Large intestine (tissue), 12 donors: ENCODE data around the gene DES. TPM values are rescaled to one million over a fixed set of nuclear protein-coding genes. Genes with fewer than 3 reads are reported as not detected.

Source experiments
- DNase-seq, 2 donors: peaks; one replicate each; pipeline versions ENCODE4 v3.0.0 to v3.0.0-alpha.2; 2013
- H3K27ac ChIP-seq: one replicate; pipeline ENCODE4 v1.5.1; 2013; ENCODE audit warnings: low read length
- H3K27me3 ChIP-seq: 2 replicates; pipeline ENCODE4 v1.6.1; 2013; ENCODE audit warnings: low read length; ENCODE audit not compliant: control insufficient read depth, insufficient read depth
- H3K36me3 ChIP-seq: 2 replicates; pipeline ENCODE4 v1.6.1; 2013; ENCODE audit warnings: low read length; ENCODE audit not compliant: control insufficient read depth, insufficient read depth
- H3K4me1 ChIP-seq: one replicate; pipeline ENCODE4 v1.6.1; 2013; ENCODE audit warnings: low read length; ENCODE audit not compliant: control insufficient read depth, insufficient read depth
- H3K4me3 ChIP-seq: one replicate; pipeline ENCODE4 v1.5.1; 2013; ENCODE audit warnings: low read length
- H3K9me3 ChIP-seq: one replicate; pipeline ENCODE4 v1.6.1; 2013; ENCODE audit warnings: mild to moderate bottlenecking, low read depth, low read length, moderate library complexity; ENCODE audit not compliant: control insufficient read depth
- WGBS: methylation state at CpG from one replicate; pipeline ENCODE4 v1.1.5; 2013; ENCODE audit warnings: low lambda C conversion rate; ENCODE audit not compliant: insufficient coverage; 5-methylcytosine and 5-hydroxymethylcytosine counted together
- long read RNA-seq, 11 donors: transcript quantifications; one replicate each; lab custom pipeline, GENCODE V29; 2026
- polyA plus RNA-seq: library from polyadenylated mRNA; unstranded; fragments of 120-200 nt; gene quantifications from one replicate; pipeline ENCODE4 v1.2.1, GENCODE V29; 2013

DES gene
- 429 TPM for polyA plus RNA-seq
- long read RNA-seq, donor 1, transcript DES-201 (9 exons, 2,248 nt) = major isoform, 82 of 92 reads
- long read RNA-seq, donor 1, partial matches to known transcripts = 5 of 92 reads
- long read RNA-seq, donor 1, other reads (novel, unspliced or antisense) = 0 of 92 reads
- long read RNA-seq, donor 2, transcript DES-201 (9 exons, 2,248 nt) = major isoform, 117 of 287 reads
- long read RNA-seq, donor 2, transcript DES-203 (2 exons, 462 nt) = minor isoform, 12 of 287 reads
- long read RNA-seq, donor 2, partial matches to known transcripts = 158 of 287 reads
- long read RNA-seq, donor 2, other reads (novel, unspliced or antisense) = 0 of 287 reads
- long read RNA-seq, donor 3 = 0 reads
- long read RNA-seq, donor 4, partial matches to known transcripts = 0 of 1 reads
- long read RNA-seq, donor 4, other reads (novel, unspliced or antisense) = 0 of 1 reads
- long read RNA-seq, donor 5, transcript DES-201 (9 exons, 2,248 nt) = major isoform, 75 of 97 reads
- long read RNA-seq, donor 5, transcript DES-203 (2 exons, 462 nt) = minor isoform, 6 of 97 reads
- long read RNA-seq, donor 5, partial matches to known transcripts = 16 of 97 reads
- long read RNA-seq, donor 5, other reads (novel, unspliced or antisense) = 0 of 97 reads
- long read RNA-seq, donor 6, transcript DES-203 (2 exons, 462 nt) = minor isoform, 24 of 467 reads
- long read RNA-seq, donor 6, transcript DES-201 (9 exons, 2,248 nt) = major isoform, 151 of 467 reads
- long read RNA-seq, donor 6, partial matches to known transcripts = 291 of 467 reads
- long read RNA-seq, donor 6, other reads (novel, unspliced or antisense) = 0 of 467 reads
- long read RNA-seq, donor 7, transcript DES-203 (2 exons, 462 nt) = minor isoform, 9 of 114 reads
- long read RNA-seq, donor 7, transcript DES-201 (9 exons, 2,248 nt) = major isoform, 70 of 114 reads
- long read RNA-seq, donor 7, partial matches to known transcripts = 35 of 114 reads
- long read RNA-seq, donor 7, other reads (novel, unspliced or antisense) = 0 of 114 reads
- long read RNA-seq, donor 8, transcript DES-201 (9 exons, 2,248 nt) = major isoform, 126 of 198 reads
- long read RNA-seq, donor 8, transcript DES-203 (2 exons, 462 nt) = minor isoform, 13 of 198 reads
- long read RNA-seq, donor 8, partial matches to known transcripts = 59 of 198 reads
- long read RNA-seq, donor 8, other reads (novel, unspliced or antisense) = 0 of 198 reads
- long read RNA-seq, donor 9, transcript DES-201 (9 exons, 2,248 nt) = major isoform, 124 of 217 reads
- long read RNA-seq, donor 9, transcript DES-203 (2 exons, 462 nt) = minor isoform, 12 of 217 reads
- long read RNA-seq, donor 9, partial matches to known transcripts = 81 of 217 reads
- long read RNA-seq, donor 9, other reads (novel, unspliced or antisense) = 0 of 217 reads
- long read RNA-seq, donor 10, transcript DES-201 (9 exons, 2,248 nt) = major isoform, 111 of 151 reads
- long read RNA-seq, donor 10, transcript DES-203 (2 exons, 462 nt) = minor isoform, 9 of 151 reads
- long read RNA-seq, donor 10, partial matches to known transcripts = 31 of 151 reads
- long read RNA-seq, donor 10, other reads (novel, unspliced or antisense) = 0 of 151 reads
- long read RNA-seq, donor 11, transcript DES-201 (9 exons, 2,248 nt) = major isoform, 97 of 207 reads
- long read RNA-seq, donor 11, transcript DES-203 (2 exons, 462 nt) = minor isoform, 10 of 207 reads
- long read RNA-seq, donor 11, partial matches to known transcripts = 100 of 207 reads
- long read RNA-seq, donor 11, other reads (novel, unspliced or antisense) = 0 of 207 reads

- Histone ChIP-seq H3K27me3 (peaks cover 50% of the 10 kb centered on the region), H3K9me3 (peaks cover 7% of the 10 kb centered on the region)
- peak in 1 of 2 donors; percentile 53 for DNase-seq
Observed at GRCh38 chr2:219418155-219419011, at the start of gene DES. DES (plus strand) TSS chr2:219418377; CDS start chr2:219418463, 86 bp downstream.

GRCh38 chr2:219368690-219369191 lies 49.4 kb upstream of the DES start:
- H3K9me3 ChIP-seq = no peaks in the 10 kb centered on the region
- no CpG with 5 or more reads among the region's 3 CpGs for WGBS

More at GRCh38 chr2:219418155-219419011, at the start of gene DES:
- no CpG with 5 or more reads among the region's 98 CpGs for WGBS
- H3K36me3 ChIP-seq = peaks cover 3% of the 10 kb centered on the region
- peak within 1 kb of the TSS; percentile 45 for H3K4me3 ChIP-seq
- H3K4me1 ChIP-seq = peaks cover 7% of the 10 kb centered on the region
- peak within 1 kb of the TSS; percentile 64 for H3K27ac ChIP-seq

GRCh38 chr2:219369447-219369861 lies 48.7 kb upstream of the DES start:
- Histone ChIP-seq H3K27me3 (no peaks in the 10 kb centered on the region), H3K27ac (no peak overlapping the region), H3K9me3 (no peaks in the 10 kb centered on the region), H3K4me1 (peaks cover 7% of the 10 kb centered on the region), H3K36me3 (peaks cover 13% of the 10 kb centered on the region), H3K4me3 (no peak overlapping the region)
- no CpG with 5 or more reads among the region's 2 CpGs for WGBS
- DNase-seq = peak in 1 of 2 donors; percentile 27

More at GRCh38 chr2:219368690-219369191, 49.4 kb upstream of the DES start:
- Histone ChIP-seq H3K4me3 (no peak overlapping the region), H3K27ac (peak overlapping the region; percentile 32), H3K4me1 (peaks cover 7% of the 10 kb centered on the region), H3K27me3 (no peaks in the 10 kb centered on the region), H3K36me3 (peaks cover 6% of the 10 kb centered on the region)
- peak in 1 of 2 donors; percentile 34 for DNase-seq

- Histone ChIP-seq H3K27me3 (no peaks in the 10 kb centered on the region), H3K27ac (no peak overlapping the region), H3K4me1 (no peaks in the 10 kb centered on the region), H3K4me3 (no peak overlapping the region), H3K9me3 (no peaks in the 10 kb centered on the region), H3K36me3 (peaks cover 67% of the 10 kb centered on the region)
- no peak for DNase-seq
- WGBS = 90% methylated on average over 6 of the region's 13 CpGs
Observed at GRCh38 chr2:219378163-219378851, 39.9 kb upstream of the DES start.

GRCh38 chr2:219380926-219381325 lies 37.3 kb upstream of the DES start:
- Histone ChIP-seq H3K4me3 (no peak overlapping the region), H3K36me3 (peaks cover 71% of the 10 kb centered on the region), H3K9me3 (no peaks in the 10 kb centered on the region), H3K4me1 (peaks cover 7% of the 10 kb centered on the region), H3K27ac (no peak overlapping the region), H3K27me3 (no peaks in the 10 kb centered on the region)
- DNase-seq = no peak

GRCh38 chr2:219381448-219381847 lies 36.7 kb upstream of the DES start:
- no CpG with 5 or more reads among the region's 9 CpGs for whole genome bisulfite sequencing
- Histone ChIP-seq H3K27me3 (no peaks in the 10 kb centered on the region), H3K36me3 (peaks cover 73% of the 10 kb centered on the region), H3K4me1 (peaks cover 12% of the 10 kb centered on the region), H3K9me3 (no peaks in the 10 kb centered on the region), H3K27ac (no peak overlapping the region), H3K4me3 (no peak overlapping the region)
- no peak for DNase-seq

- Histone ChIP-seq H3K36me3 (peaks cover 66% of the 10 kb centered on the region), H3K9me3 (no peaks in the 10 kb centered on the region), H3K4me1 (peaks cover 24% of the 10 kb centered on the region), H3K27me3 (no peaks in the 10 kb centered on the region), H3K4me3 (no peak overlapping the region), H3K27ac (no peak overlapping the region)
- DNase-seq = no peak
- no CpG with 5 or more reads among the region's 15 CpGs for WGBS
Observed at GRCh38 chr2:219384083-219384713, 34.0 kb upstream of the DES start.

- WGBS = no CpG with 5 or more reads among the region's 2 CpGs
- Histone ChIP-seq H3K27me3 (no peaks in the 10 kb centered on the region), H3K9me3 (no peaks in the 10 kb centered on the region), H3K27ac (no peak overlapping the region), H3K36me3 (peaks cover 65% of the 10 kb centered on the region), H3K4me1 (peaks cover 27% of the 10 kb centered on the region), H3K4me3 (no peak overlapping the region)
- DNase-seq = no peak
Observed at GRCh38 chr2:219384859-219385258, 33.3 kb upstream of the DES start.
